HG02840 (cell line): ENCODE measurements around the gene ROS1.
"Not testable (repeated sequence)": the region's sequence is repeated elsewhere in the genome, so short reads cannot be mapped to it uniquely, and the experiment has no call there.

ENCODE experiments used
- ATAC-seq: cut with Tn5 transposase; IDR thresholded peaks from one replicate; pipeline ENCODE4 v1.9.1; 2021; ENCODE audit warnings: mild to moderate bottlenecking, moderate library complexity, moderate number of reproducible peaks; ENCODE audit not compliant: unreplicated experiment, low FRiP score

ROS1 gene

GRCh38 chr6:117389227-117390057 lies 36.3 kb downstream of the ROS1 start:
- ATAC-seq = no peak

DNA sequence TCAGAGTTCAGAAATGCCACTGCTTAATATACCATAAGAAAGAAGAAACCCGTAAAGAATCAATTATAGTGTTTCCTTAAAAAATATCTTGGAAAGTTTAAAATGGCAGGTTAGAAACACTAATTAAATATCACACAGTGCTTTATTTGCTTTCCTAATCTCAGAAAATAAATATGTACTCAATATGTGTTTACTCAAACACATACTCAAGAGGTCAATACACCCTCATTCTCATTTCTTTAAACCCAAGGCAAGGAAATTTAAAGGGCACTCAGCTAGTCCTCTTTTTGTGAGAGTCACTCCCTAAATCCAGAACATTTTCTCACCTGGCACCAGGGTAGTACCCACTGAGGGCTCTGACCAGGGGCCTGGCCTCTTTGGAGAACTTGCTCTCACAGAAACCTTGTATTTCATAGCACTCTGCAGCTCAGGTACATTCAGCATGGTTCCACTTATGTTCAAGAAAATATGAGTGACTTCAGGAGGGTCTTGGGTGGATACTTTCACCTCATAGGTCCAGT lies 38.2 kb downstream of the ROS1 start:
- no peak for ATAC-seq

- ATAC-seq = no peak
These were observed 41.1 kb downstream of the ROS1 start for GRCh38 chr6:117384659-117385058.

DNA sequence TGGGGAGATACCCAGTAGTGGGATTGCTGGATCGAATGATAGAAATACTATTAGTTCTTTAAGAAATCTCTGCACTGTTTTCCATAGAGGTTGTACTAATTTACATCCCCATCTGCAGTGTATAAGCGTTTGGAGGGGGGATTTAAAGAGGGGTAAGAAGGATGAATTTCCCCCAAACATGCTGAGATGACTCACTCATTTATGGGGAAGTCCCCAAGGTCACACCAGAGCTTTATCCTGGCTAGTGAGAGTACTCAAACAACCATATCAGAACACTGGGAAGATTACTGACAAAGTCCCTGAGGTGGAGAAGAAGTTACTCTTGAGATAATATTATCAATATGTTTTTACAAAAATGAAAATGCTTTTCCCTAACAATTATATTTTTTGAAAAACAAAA lies 44.0 kb downstream of the ROS1 start:
- ATAC-seq = no peak

DNA sequence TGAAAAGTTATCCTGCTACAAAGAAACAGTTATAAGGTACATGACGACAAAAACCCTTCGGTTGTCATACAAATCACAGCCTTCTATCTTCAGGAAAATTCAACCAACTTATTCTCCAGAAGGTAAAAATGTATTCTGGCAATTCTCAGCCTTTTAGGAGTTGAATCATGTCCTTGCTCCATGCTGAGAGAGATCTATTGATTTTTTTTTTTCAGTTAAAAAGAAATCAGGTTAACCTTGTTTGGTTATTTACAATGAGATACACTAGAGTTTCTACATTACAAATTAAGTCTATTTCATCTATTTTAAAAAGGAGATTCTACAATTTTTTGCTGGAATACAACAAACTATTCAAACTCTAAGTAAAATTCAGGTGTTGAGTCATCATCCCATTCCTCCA lies 45.4 kb downstream of the ROS1 start:
- ATAC-seq = no peak

GRCh38 chr6:117375446-117375845 lies 50.3 kb downstream of the ROS1 start:
- no peak for ATAC-seq

- no peak for ATAC-seq
These were observed 52.4 kb downstream of the ROS1 start for GRCh38 chr6:117373211-117373813.

DNA sequence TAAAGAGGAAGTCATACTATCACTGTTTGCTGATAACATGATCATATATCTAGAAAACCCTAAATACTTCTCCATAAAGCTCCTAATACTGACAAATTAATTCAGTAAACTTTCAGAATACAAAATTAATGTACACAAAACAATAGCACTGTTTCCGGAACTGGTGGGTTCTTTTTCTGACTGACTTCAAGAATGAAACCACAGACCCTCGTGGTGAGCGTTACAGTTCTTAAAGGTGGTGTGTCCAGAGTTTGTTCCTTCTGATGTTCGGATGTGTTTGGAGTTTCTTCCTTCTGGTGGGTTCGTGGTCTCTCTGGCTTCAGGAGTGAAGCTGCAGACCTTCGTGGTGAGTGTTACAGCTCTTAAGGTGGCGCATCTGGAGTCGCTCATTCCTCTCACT lies 53.5 kb downstream of the ROS1 start:
- ATAC-seq = not testable (repeated sequence)

DNA sequence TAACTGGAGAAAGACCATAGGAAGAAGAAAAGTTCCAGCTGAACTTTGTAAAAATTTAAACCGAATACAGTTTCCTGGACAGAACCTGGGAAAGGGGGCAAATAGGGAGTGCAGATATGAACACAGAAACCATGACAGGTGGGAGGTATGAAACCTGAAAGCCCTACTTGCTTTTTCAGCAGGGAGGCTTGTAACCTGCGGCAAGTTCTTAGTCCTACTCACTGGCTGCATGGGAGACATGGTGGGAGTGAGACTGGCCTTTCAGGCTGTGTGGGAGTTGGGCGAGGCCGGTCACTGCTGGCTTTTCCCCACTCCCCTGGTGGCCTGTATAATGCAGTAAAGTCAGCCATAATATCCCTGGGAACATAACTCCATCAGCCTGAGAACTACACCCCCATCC lies 54.2 kb downstream of the ROS1 start:
- ATAC-seq = no peak

GRCh38 chr6:117359581-117359980 lies 66.2 kb downstream of the ROS1 start:
- no peak for ATAC-seq

DNA sequence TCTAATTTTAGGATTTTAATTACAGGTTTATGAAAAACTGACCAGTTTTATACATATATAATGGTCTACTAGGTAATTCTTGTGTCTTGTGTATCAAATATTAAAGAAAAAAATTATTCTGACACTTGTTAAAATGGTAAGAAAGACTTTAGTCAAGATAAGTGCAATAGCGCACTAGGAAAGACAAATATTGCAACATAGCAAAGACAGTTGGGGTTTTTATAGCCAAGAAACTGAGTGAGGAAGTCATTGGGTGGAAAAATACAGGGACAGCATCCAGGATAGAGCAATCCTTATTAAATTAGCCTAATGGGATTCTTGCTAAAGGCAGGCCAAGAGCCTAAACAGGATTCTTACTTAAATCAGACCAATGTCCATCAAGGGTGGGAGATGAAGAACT lies 71.1 kb downstream of the ROS1 start:
- no peak for ATAC-seq

GRCh38 chr6:117352466-117353081 lies 73.2 kb downstream of the ROS1 start:
- ATAC-seq = no peak

- no peak for ATAC-seq
These were observed 74.2 kb downstream of the ROS1 start for GRCh38 chr6:117351521-117351920.

DNA sequence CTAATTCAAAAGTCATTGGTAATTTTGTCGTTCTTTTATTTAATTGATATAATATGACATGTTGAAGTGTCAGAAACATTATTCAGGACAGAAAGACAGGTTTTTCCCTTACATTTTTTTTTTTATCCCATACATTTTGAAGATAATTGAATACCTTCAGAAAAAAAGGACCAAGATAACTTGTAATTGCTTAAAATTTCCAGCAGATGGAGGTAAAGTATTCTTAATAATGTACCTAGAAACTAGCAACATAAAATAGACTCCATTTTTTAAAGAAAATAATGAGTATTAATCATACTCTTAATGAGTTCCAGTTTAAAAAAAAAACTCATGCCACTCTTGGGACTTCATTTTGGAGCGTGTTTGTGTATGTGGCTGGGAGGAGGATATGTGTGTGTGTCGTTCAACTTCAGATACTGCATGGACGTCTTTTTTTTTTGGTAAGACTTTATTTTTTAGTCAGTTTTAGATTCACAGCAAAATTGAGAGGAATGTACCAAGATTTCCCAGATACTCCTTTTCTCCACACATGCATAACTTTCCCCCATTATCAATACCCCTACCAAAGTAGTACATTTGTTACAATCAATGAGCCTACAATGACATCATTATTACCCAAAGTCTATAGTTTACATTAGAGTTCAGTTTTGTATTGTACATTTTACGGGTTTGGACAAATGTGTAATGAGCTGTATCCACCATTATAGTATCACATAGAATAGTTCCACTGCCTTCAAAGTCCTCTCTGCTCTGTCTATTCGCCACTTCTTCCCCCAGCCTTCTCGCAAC lies 79.4 kb downstream of the ROS1 start:
- ATAC-seq = no peak

GRCh38 chr6:117345292-117345610 lies 80.5 kb downstream of the ROS1 start:
- no peak for ATAC-seq

- no peak for ATAC-seq
These were observed 81.1 kb downstream of the ROS1 start for GRCh38 chr6:117344444-117345291.

DNA sequence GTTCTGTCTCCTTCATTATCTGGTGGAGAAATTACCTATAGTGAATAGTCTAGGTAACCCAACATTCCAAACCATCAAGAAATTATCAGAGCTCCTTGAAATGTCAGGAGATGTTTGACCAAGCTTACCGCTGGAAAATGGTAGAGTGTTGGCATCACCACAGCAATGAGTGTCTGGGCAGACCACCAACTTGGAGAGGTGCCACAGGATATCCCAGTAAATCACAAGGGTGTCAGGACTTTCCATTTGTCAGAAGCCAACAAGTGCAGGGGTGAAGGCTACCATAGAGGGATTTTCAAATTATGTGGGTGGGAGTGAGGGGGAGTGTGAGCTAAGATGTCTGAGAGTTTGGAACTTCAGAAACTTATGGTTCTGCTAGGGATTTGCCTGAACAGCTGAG lies 87.2 kb downstream of the ROS1 start:
- no peak for ATAC-seq

- ATAC-seq = no peak
These were observed 95.8 kb downstream of the ROS1 start for GRCh38 chr6:117329926-117330325.

DNA sequence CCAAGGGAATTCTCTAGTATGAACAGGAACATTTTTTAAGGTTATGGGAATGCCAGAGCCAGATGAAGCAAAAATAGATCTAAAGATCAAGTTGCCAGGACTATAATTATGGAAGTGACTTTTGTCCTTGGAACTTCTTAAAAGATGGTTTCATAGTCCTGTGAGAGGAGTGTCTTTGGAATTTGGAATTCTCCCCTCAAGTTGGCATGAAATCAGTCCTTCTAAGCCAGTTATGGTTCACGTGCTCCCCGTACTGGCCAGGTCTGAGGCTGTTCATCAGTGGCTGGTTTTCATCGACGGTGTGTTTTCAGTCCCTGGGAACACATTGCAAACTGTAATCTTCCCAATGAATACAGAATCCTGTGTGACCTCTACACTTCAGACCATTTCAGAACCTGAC lies 97.2 kb downstream of the ROS1 start:
- no peak for ATAC-seq

DNA sequence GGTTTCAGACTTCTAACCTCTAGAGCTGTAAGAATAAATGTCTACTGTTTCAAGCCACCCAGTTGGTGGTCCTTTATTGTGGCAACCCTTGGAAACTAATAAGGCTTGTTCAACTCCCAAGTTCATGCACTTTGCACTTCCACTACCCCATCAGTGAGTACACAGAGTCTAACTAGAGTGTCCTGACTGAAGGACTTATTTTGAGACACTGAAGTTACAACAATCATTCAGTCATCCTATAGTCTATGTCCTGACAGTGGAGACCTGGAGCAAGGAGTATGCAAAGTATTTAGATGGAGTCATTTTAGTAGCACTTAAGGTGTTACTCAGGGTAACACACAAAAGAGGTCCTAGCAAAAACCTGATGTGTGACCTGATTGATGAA lies 97.7 kb downstream of the ROS1 start:
- no peak for ATAC-seq
